Endothelial cell of umbilical vein (primary cell): ENCODE measurements around the gene ATF7IP. TPM values are rescaled to one million over a fixed set of nuclear protein-coding genes. Genes with fewer than 3 reads are reported as not detected.

Source experiments
- BruUV-seq: library from RNA; stranded (reverse); fragments of 400-500 nt; replicated peaks from 2 replicates; lab custom pipeline; 2021; lab: Mats Ljungman, UMichigan
- CTCF ChIA-PET: fragments of 300-600, 350-600 bp; sonication (Branson Sonifier 250); formaldehyde crosslinking; loops from one replicate; lab custom pipeline; 2021; ENCODE audit warnings: antibody characterized with exemption, inconsistent platforms; lab: Charles Lee
- POLR2A ChIA-PET: fragments of 300-600, 350-600 bp; sonication (Branson Sonifier 250); formaldehyde crosslinking; loops from one replicate; lab custom pipeline; 2021; ENCODE audit warnings: antibody characterized with exemption, inconsistent platforms; lab: Charles Lee
- DNase-seq: peaks from one replicate; pipeline ENCODE4 v3.0.0-alpha.2; 2011; ENCODE audit warnings: low read depth, low spot score
- FAIRE-seq: peaks from 2 replicates; lab custom pipeline; 2011; peaks lifted over from hg19 to GRCh38; lab: Jason Lieb, UNC
- H2AFZ ChIP-seq: 2 replicates; pipeline ENCODE4 v1.6.0; 2012; ENCODE audit warnings: low read depth, low read length, control low read depth, inconsistent platforms
- H3K27ac ChIP-seq: 2 replicates; pipeline ENCODE4 v1.5.1; 2011; ENCODE audit warnings: low read depth, mild to moderate bottlenecking, control low read depth, low read length, moderate library complexity; ENCODE audit not compliant: insufficient read depth
- H3K27me3 ChIP-seq, 2 experiments: 2 replicates each; pipeline versions ENCODE4 v1.6.0 to v1.6.1; 2011; ENCODE audit warnings: low read length in 2 of 2, mixed read lengths in 1 of 2; ENCODE audit not compliant: control insufficient read depth in 2 of 2, insufficient read depth in 2 of 2
- H3K36me3 ChIP-seq, 2 experiments: 2 replicates in 1 of 2; 3 replicates in 1 of 2; pipeline ENCODE4 v1.5.1; 2011; ENCODE audit warnings: low read length in 2 of 2, mild to moderate bottlenecking in 1 of 2, moderate library complexity in 1 of 2; ENCODE audit not compliant: control insufficient read depth in 2 of 2, insufficient read depth in 2 of 2; ENCODE audit errors: extremely low read depth in 1 of 2
- H3K4me1 ChIP-seq: 3 replicates; pipeline ENCODE4 v1.5.1; 2011; ENCODE audit warnings: mild to moderate bottlenecking, low read length; ENCODE audit not compliant: control insufficient read depth, insufficient read depth; ENCODE audit errors: extremely low read depth
- H3K4me2 ChIP-seq: 2 replicates; pipeline ENCODE4 v1.6.1; 2011; ENCODE audit warnings: low read length, control low read depth, mixed read lengths; ENCODE audit not compliant: insufficient read depth
- H3K4me3 ChIP-seq, 3 experiments: fragments of 200-600 bp in 1 of 3; sonication (generic), shearing (Covaris generic) in 1 of 3; replicated peaks in 1 of 3; 2 replicates each; pipeline ENCODE4 v1.5.1; 2011 to 2016; ENCODE audit warnings: control low read depth in 3 of 3, low read length in 3 of 3, mild to moderate bottlenecking in 2 of 3, inconsistent platforms in 1 of 3, low read depth in 1 of 3, moderate library complexity in 1 of 3; ENCODE audit not compliant: insufficient read depth in 1 of 3
- H3K79me2 ChIP-seq: 2 replicates; pipeline ENCODE4 v1.6.0; 2012; ENCODE audit warnings: low read length, inconsistent platforms; ENCODE audit not compliant: control insufficient read depth, insufficient read depth
- H3K9ac ChIP-seq: replicated peaks from 2 replicates; pipeline ENCODE3; 2011; ENCODE audit warnings: low read length, control low read depth; ENCODE audit not compliant: insufficient read depth; ENCODE audit errors: extremely low read depth
- H3K9me1 ChIP-seq: replicated peaks from 3 replicates; pipeline ENCODE4 v1.6.0; 2011; ENCODE audit warnings: mild to moderate bottlenecking, low read length; ENCODE audit not compliant: control insufficient read depth, insufficient read depth; ENCODE audit errors: extremely low read depth
- H3K9me3 ChIP-seq: replicated peaks from 2 replicates; pipeline ENCODE4 v1.5.1; 2012; ENCODE audit warnings: low read length, inconsistent platforms; ENCODE audit not compliant: control insufficient read depth, insufficient read depth
- H4K20me1 ChIP-seq: replicated peaks from 2 replicates; pipeline ENCODE3; 2011; ENCODE audit warnings: mild to moderate bottlenecking, low read length; ENCODE audit not compliant: control insufficient read depth, insufficient read depth; ENCODE audit errors: extremely low read depth
- CTCF ChIP-seq, 2 donors: IDR thresholded peaks; 1 replicate in 1 of 2; 2 replicates in 1 of 2; pipeline ENCODE4 v1.5.1; 2011; ENCODE audit warnings: low read length in 2 of 2, mild to moderate bottlenecking in 2 of 2, moderate library complexity in 2 of 2, control low read depth in 1 of 2, inconsistent platforms in 1 of 2, low read depth in 1 of 2; ENCODE audit not compliant: insufficient read depth in 1 of 2; ENCODE audit errors: extremely low read depth in 1 of 2
- EZH2 ChIP-seq: IDR thresholded peaks from 2 replicates; pipeline ENCODE4 v1.6.1; 2012; ENCODE audit warnings: borderline replicate concordance, low read depth, mild to moderate bottlenecking, moderate library complexity, low read length, inconsistent platforms; ENCODE audit not compliant: severe bottlenecking
- FOS ChIP-seq: IDR thresholded peaks from 2 replicates; pipeline ENCODE4 v1.6.1; 2011; ENCODE audit warnings: mild to moderate bottlenecking, low read length, moderate library complexity, borderline replicate concordance; ENCODE audit not compliant: insufficient read depth
- GATA2 ChIP-seq: IDR thresholded peaks from 2 replicates; pipeline ENCODE4 v1.7.0; 2011; ENCODE audit warnings: low read depth, mild to moderate bottlenecking, moderate library complexity, mixed read lengths, low read length; ENCODE audit not compliant: insufficient read length, insufficient read depth
- JUN ChIP-seq: IDR thresholded peaks from 2 replicates; pipeline ENCODE4 v1.6.1; 2011; ENCODE audit warnings: borderline replicate concordance, low read depth; ENCODE audit not compliant: insufficient read length, insufficient read depth
- MAX ChIP-seq: IDR thresholded peaks from 2 replicates; pipeline ENCODE4 v1.6.1; 2011; ENCODE audit not compliant: insufficient read depth, insufficient read length
- MYC ChIP-seq: IDR thresholded peaks from one replicate; pipeline ENCODE4 v1.6.1; 2011; ENCODE audit warnings: mild to moderate bottlenecking, low read depth, low read length
- POLR2A ChIP-seq: IDR thresholded peaks from 2 replicates; pipeline ENCODE4 v1.6.1; 2012; ENCODE audit warnings: low read depth, mild to moderate bottlenecking, control low read depth, low read length
- POLR2AphosphoS5 ChIP-seq: IDR thresholded peaks from 2 replicates; pipeline ENCODE4 v1.6.1; 2012; ENCODE audit warnings: low read depth, mild to moderate bottlenecking, control low read depth, low read length, moderate library complexity; ENCODE audit not compliant: insufficient read depth
- dilution Hi-C: fragments of 300-500 bp; cut with MboI; formaldehyde crosslinking; loops from one replicate; pipeline ENCODE4 v1.15.0; 2019; ENCODE audit warnings: low sequenced_read_pairs; ENCODE audit not compliant: extremely low pct_ligation_motif_present
- intact Hi-C: fragments of 100-400 bp; cut with micrococcal nuclease; formaldehyde crosslinking; loops from one replicate; pipeline ENCODE4 v1.10.0; 2022
- polyA plus RNA-seq, 4 experiments: library from polyadenylated mRNA; depleted of rRNA in 3 of 4; stranded (reverse) in 3 of 4; unstranded in 1 of 4; fragments of >200 nt; gene quantifications; 2 replicates each; pipeline versions ENCODE4 v1.2.1 to v1.2.3, GENCODE V29; 2011 to 2012; ENCODE audit warnings: missing spikeins in 1 of 4
- total RNA-seq: library from RNA; stranded (reverse); gene quantifications from 2 replicates; pipeline ENCODE4 v1.2.3, GENCODE V29; 2021

Gene ATF7IP
- total and polyA plus RNA-seq, 2 donors (not counting 3 experiments of a cell fraction or from before 2014, with no cell fraction given), result 14.5 to 73.5 TPM

GRCh38 chr12:14410177-14410576 is 44.7 kb downstream of the ATF7IP start:
- H3K9ac ChIP-seq, result no peak overlapping the region
- ChIA-PET CTCF (no interaction called here), POLR2A (no interaction called here)
- FAIRE-seq (no peak), DNase-seq (no peak)
- H3K36me3 ChIP-seq, result no peaks in the 10 kb centered on the region
- no peaks in the 10 kb centered on the region for H4K20me1 ChIP-seq
- no peak overlapping the region for H3K27ac ChIP-seq
- dilution Hi-C loops (no loop called here), intact Hi-C loops (no loop called here)
- BruUV-seq, result no TSS peak
- peaks cover 2% of the 10 kb centered on the region for H3K9me1 ChIP-seq
- no peak overlapping the region for H3K4me2 ChIP-seq
- peaks cover 5% of the 10 kb centered on the region for H3K4me1 ChIP-seq
- H3K27me3 ChIP-seq, result no peaks in the 10 kb centered on the region
- TF ChIP-seq JUN (no peak), MYC (no peak), EZH2 (no peak), GATA2 (no peak), POLR2AphosphoS5 (no peak), MAX (no peak), POLR2A (no peak), CTCF (IDR thresholded peaks at IDR 0.05; ENCODE audit: extremely low read depth in 1 of 2, insufficient read depth in 1 of 2, low read depth in 1 of 2, low read length in 2 of 2) (no peak), FOS (no peak)
- no peak overlapping the region for H2AFZ ChIP-seq
- H3K4me3 ChIP-seq, result no peak overlapping the region
- H3K9me3 ChIP-seq, result no peaks in the 10 kb centered on the region
- peaks cover 75% of the 10 kb centered on the region for H3K79me2 ChIP-seq
